ENCODE results near the gene HOXA3.

GRCh38 chr7:27196287-27196767 is 43.9 kb upstream of the HOXA3 start:
- TF ChIP-seq CTCF (IDR thresholded peaks at IDR 0.05) (peak in 5 of 7 experiments; percentile 46 to 78 (median 57)), EP300 (IDR thresholded peaks at IDR 0.05) (no peak)
